ENCODE data around the gene TGM1. TPM values are rescaled to one million over a fixed set of nuclear protein-coding genes. Genes with fewer than 3 reads are reported as not detected.
"Not testable (repeated sequence)": the region's sequence is repeated elsewhere in the genome, so short reads cannot be mapped to it uniquely, and the experiment has no call there.

The TGM1 gene
- total RNA-seq, 8 experiments from 2014 or later, result 0.92 to 4.7 (median 2.1) TPM

GRCh38 chr14:24226473-24226872, 36.5 kb downstream of the TGM1 start:
- H3K4me1 ChIP-seq (replicated peaks in 1 of 2), result peaks cover 3 to 5% of the 10 kb centered on the region in 2 donors
- 38 to 100% (median 83%) methylated on average over 1 of the region's 1 CpG; no CpG with 5 or more reads in 1 of the 10 experiments for WGBS, 10 experiments
- no peak overlapping the region for H3K4me3 ChIP-seq
- H3K27ac ChIP-seq, result no peak overlapping the region
- in situ Hi-C loops (cut with MboI; ENCODE audit: low pct_unique_long_range_greater_than_20kb in 2 of 9, low sequenced_read_pairs in 9 of 9, unreplicated experiment in 9 of 9), result no loop called here
- ATAC-seq (replicated peaks in 6 of 8), result no peak

- in situ Hi-C loops (cut with MboI; ENCODE audit: low pct_unique_long_range_greater_than_20kb in 2 of 9, low sequenced_read_pairs in 9 of 9, unreplicated experiment in 9 of 9), result no loop called here
- Histone ChIP-seq H3K4me3 (no peak overlapping the region), H3K27ac (no peak overlapping the region), H3K4me1 (replicated peaks in 1 of 2) (no peaks in the 10 kb centered on the region)
- no peak for ATAC-seq (replicated peaks in 6 of 8)
- 62 to 100% (median 94%) methylated on average over 1 to 7 of the region's 7 CpGs for WGBS, 10 experiments
These were observed 38.3 kb downstream of the TGM1 start for GRCh38 chr14:24224618-24225071.

GRCh38 chr14:24222987-24223386, 40.0 kb downstream of the TGM1 start:
- H3K27ac ChIP-seq; ATAC-seq (replicated peaks in 6 of 8); H3K4me3 ChIP-seq; H3K4me1 ChIP-seq (replicated peaks in 1 of 2); in situ Hi-C loops (cut with MboI; ENCODE audit: low pct_unique_long_range_greater_than_20kb in 2 of 9, low sequenced_read_pairs in 9 of 9, unreplicated experiment in 9 of 9): not testable (repeated sequence)
- WGBS, 10 experiments, result 90 to 100% (median 100%) methylated on average over 1 to 4 of the region's 4 CpGs; no CpG with 5 or more reads in 3 of the 10 experiments

- WGBS, 10 experiments, result 0 to 73% (median 56%) methylated on average over 2 to 3 of the region's 3 CpGs; no CpG with 5 or more reads in 1 of the 10 experiments
These were observed 43.5 kb downstream of the TGM1 start for GRCh38 chr14:24219521-24219920.

GRCh38 chr14:24219080-24219479, 43.9 kb downstream of the TGM1 start:
- Histone ChIP-seq H3K27ac (no peak overlapping the region), H3K4me1 (replicated peaks in 1 of 2) (peaks cover 11 to 14% of the 10 kb centered on the region in 2 donors), H3K4me3 (no peak overlapping the region)
- in situ Hi-C loops (cut with MboI; ENCODE audit: low pct_unique_long_range_greater_than_20kb in 2 of 9, low sequenced_read_pairs in 9 of 9, unreplicated experiment in 9 of 9), result no loop called here
- no peak for ATAC-seq (replicated peaks in 6 of 8)
- WGBS, 10 experiments, result 88 to 100% (median 100%) methylated on average over 1 to 4 of the region's 4 CpGs; no CpG with 5 or more reads in 3 of the 10 experiments

More at GRCh38 chr14:24219521-24219920, 43.5 kb downstream of the TGM1 start:
- no peak overlapping the region for H3K27ac ChIP-seq
- peaks cover 10 to 11% of the 10 kb centered on the region in 2 donors for H3K4me1 ChIP-seq (replicated peaks in 1 of 2)
- no peak for ATAC-seq (replicated peaks in 6 of 8)
- no peak overlapping the region for H3K4me3 ChIP-seq
- in situ Hi-C loops (cut with MboI; ENCODE audit: low pct_unique_long_range_greater_than_20kb in 2 of 9, low sequenced_read_pairs in 9 of 9, unreplicated experiment in 9 of 9), result no loop called here

GRCh38 chr14:24216876-24217275, 46.1 kb downstream of the TGM1 start:
- ATAC-seq (replicated peaks in 6 of 8); in situ Hi-C loops (cut with MboI; ENCODE audit: low pct_unique_long_range_greater_than_20kb in 2 of 9, low sequenced_read_pairs in 9 of 9, unreplicated experiment in 9 of 9); H3K27ac ChIP-seq; H3K4me3 ChIP-seq: not testable (repeated sequence)
- 50 to 100% (median 100%) methylated on average over 1 of the region's 1 CpG; no CpG with 5 or more reads in 2 of the 10 experiments for WGBS, 10 experiments
- peaks cover 21 to 24% of the 10 kb centered on the region in 2 donors for H3K4me1 ChIP-seq (replicated peaks in 1 of 2)

GRCh38 chr14:24216345-24216699, 46.7 kb downstream of the TGM1 start:
- Histone ChIP-seq H3K27ac (peak overlapping the region; percentile 82 to 92), H3K4me3 (peak overlapping the region; percentile 54 to 85 (median 69)), H3K4me1 (replicated peaks in 1 of 2) (peaks cover 21 to 24% of the 10 kb centered on the region in 2 donors)
- in situ Hi-C loops (cut with MboI; ENCODE audit: low pct_unique_long_range_greater_than_20kb in 2 of 9, low sequenced_read_pairs in 9 of 9, unreplicated experiment in 9 of 9), result no loop called here
- no peak for ATAC-seq (replicated peaks in 6 of 8)
- 71 to 100% (median 90%) methylated on average over 1 to 2 of the region's 2 CpGs; no CpG with 5 or more reads in 4 of the 10 experiments for WGBS, 10 experiments

GRCh38 chr14:24215495-24216344, 47.3 kb downstream of the TGM1 start, which contains the start of gene MDP1:
MDP1 (minus strand) TSS chr14:24216066; CDS start chr14:24215955, 111 bp downstream.
- WGBS, 10 experiments, result 0 to 7% (median 0%) methylated on average over 1 to 14 of the region's 40 CpGs; no CpG with 5 or more reads in 2 of the 10 experiments
- in situ Hi-C loops (cut with MboI; ENCODE audit: low pct_unique_long_range_greater_than_20kb in 2 of 9, low sequenced_read_pairs in 9 of 9, unreplicated experiment in 9 of 9), result no loop called here
- Histone ChIP-seq H3K4me1 (replicated peaks in 1 of 2) (peaks cover 21 to 24% of the 10 kb centered on the region in 2 donors), H3K4me3 (peak within 1 kb of the TSS; percentile 54 to 85 (median 69)), H3K27ac (peak within 1 kb of the TSS; percentile 82 to 92)
- peak; percentile 63 to 81 (median 74) for ATAC-seq (replicated peaks in 6 of 8)

GRCh38 chr14:24213866-24214662, 48.9 kb downstream of the TGM1 start:
- Histone ChIP-seq H3K27ac (peak overlapping the region; percentile 83 to 91), H3K4me3 (peak overlapping the region; percentile 65 to 77 (median 72)), H3K4me1 (replicated peaks in 1 of 2) (peaks cover 21 to 24% of the 10 kb centered on the region in 2 donors)
- in situ Hi-C loops (cut with MboI; ENCODE audit: low pct_unique_long_range_greater_than_20kb in 2 of 9, low sequenced_read_pairs in 9 of 9, unreplicated experiment in 9 of 9), result no loop called here
- no peak for ATAC-seq (replicated peaks in 6 of 8)
- WGBS, 10 experiments, result 75 to 100% (median 94%) methylated on average over 2 to 7 of the region's 7 CpGs; no CpG with 5 or more reads in 2 of the 10 experiments

- in situ Hi-C loops (cut with MboI; ENCODE audit: low pct_unique_long_range_greater_than_20kb in 2 of 9, low sequenced_read_pairs in 9 of 9, unreplicated experiment in 9 of 9), result no loop called here
- Histone ChIP-seq H3K27ac (peak within 1 kb of the TSS; percentile 90 to 91), H3K4me3 (peak within 1 kb of the TSS; percentile 65 to 77 (median 72)), H3K4me1 (replicated peaks in 1 of 2) (peaks cover 21 to 24% of the 10 kb centered on the region in 2 donors)
- 0 to 4% (median 0%) methylated on average over 5 to 38 of the region's 53 CpGs; no CpG with 5 or more reads in 4 of the 10 experiments for WGBS, 10 experiments
- ATAC-seq (replicated peaks in 6 of 8), result peak; percentile 84 to 93 (median 90)
These were observed 49.8 kb downstream of the TGM1 start, which contains the start of gene CHMP4A for GRCh38 chr14:24212924-24213865. CHMP4A (minus strand) TSS chr14:24213488; CDS start chr14:24213439, 49 bp downstream.

GRCh38 chr14:24211311-24211710, 51.7 kb downstream of the TGM1 start:
- H3K4me1 ChIP-seq (replicated peaks in 1 of 2), result peaks cover 21 to 22% of the 10 kb centered on the region in 2 donors
- H3K4me3 ChIP-seq, result no peak overlapping the region
- ATAC-seq (replicated peaks in 6 of 8), result no peak
- H3K27ac ChIP-seq, result no peak overlapping the region
- in situ Hi-C loops (cut with MboI; ENCODE audit: low pct_unique_long_range_greater_than_20kb in 2 of 9, low sequenced_read_pairs in 9 of 9, unreplicated experiment in 9 of 9), result no loop called here
- WGBS, 10 experiments, result 80 to 100% (median 90%) methylated on average over 1 to 5 of the region's 6 CpGs; no CpG with 5 or more reads in 1 of the 10 experiments

GRCh38 chr14:24207625-24208024, 55.4 kb downstream of the TGM1 start:
- 80 to 100% (median 100%) methylated on average over 1 to 2 of the region's 2 CpGs; no CpG with 5 or more reads in 4 of the 10 experiments for WGBS, 10 experiments
- Histone ChIP-seq H3K4me1 (replicated peaks in 1 of 2) (peaks cover 4 to 7% of the 10 kb centered on the region in 2 donors), H3K4me3 (no peak overlapping the region), H3K27ac (no peak overlapping the region)
- in situ Hi-C loops (cut with MboI; ENCODE audit: low pct_unique_long_range_greater_than_20kb in 2 of 9, low sequenced_read_pairs in 9 of 9, unreplicated experiment in 9 of 9), result no loop called here
- ATAC-seq (replicated peaks in 6 of 8), result peak in 1 of 8 experiments; percentile 51
